ENCODE measurements around the gene NLGN4X. TPM values are rescaled to one million over a fixed set of nuclear protein-coding genes. Genes with fewer than 3 reads are reported as not detected.
"Not testable (repeated sequence)": the region's sequence is repeated elsewhere in the genome, so short reads cannot be mapped to it uniquely, and the experiment has no call there.

The NLGN4X gene
- total RNA-seq, 4 donors from 2014 or later: 0.45 to 3.2 (median 0.86) TPM

DNA sequence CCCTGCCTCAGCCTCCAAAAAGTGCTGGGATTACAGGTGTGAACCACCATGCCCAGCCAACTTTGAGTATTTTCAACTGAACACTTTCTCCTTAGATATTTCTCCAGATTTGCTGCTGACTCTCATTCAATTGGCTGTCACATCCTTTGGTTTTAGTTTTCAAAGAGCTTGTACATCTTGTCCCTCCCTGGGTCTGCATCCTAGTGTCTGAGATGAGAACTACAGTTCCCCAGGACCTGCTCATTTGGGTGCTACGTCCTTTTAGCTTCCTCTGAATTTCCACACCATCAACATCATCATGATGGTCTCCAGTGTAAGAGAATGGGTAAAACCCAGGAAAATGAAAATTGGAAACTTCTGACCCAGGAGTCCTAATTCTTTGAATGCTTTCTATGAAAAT is 312.9 kb downstream of the NLGN4X start:
- Histone ChIP-seq H3K27me3 (no peaks in the 10 kb centered on the region), H3K4me3 (replicated peaks in 1 of 3) (no peak overlapping the region), H3K27ac (no peak overlapping the region), H3K36me3 (no peaks in the 10 kb centered on the region), H3K9me3 (no peaks in the 10 kb centered on the region), H3K4me1 (no peaks in the 10 kb centered on the region)
- TF ChIP-seq, protein P1, sequence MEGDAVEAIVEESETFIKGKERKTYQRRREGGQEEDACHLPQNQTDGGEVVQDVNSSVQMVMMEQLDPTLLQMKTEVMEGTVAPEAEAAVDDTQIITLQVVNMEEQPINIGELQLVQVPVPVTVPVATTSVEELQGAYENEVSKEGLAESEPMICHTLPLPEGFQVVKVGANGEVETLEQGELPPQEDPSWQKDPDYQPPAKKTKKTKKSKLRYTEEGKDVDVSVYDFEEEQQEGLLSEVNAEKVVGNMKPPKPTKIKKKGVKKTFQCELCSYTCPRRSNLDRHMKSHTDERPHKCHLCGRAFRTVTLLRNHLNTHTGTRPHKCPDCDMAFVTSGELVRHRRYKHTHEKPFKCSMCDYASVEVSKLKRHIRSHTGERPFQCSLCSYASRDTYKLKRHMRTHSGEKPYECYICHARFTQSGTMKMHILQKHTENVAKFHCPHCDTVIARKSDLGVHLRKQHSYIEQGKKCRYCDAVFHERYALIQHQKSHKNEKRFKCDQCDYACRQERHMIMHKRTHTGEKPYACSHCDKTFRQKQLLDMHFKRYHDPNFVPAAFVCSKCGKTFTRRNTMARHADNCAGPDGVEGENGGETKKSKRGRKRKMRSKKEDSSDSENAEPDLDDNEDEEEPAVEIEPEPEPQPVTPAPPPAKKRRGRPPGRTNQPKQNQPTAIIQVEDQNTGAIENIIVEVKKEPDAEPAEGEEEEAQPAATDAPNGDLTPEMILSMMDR (IDR thresholded peaks at IDR 0.05): no peak
- TF ChIP-seq POLR2A (IDR thresholded peaks at IDR 0.05): no peak
- intact Hi-C loops (cut with DNase I): no loop called here
- 58 to 60% methylated on average over 1 of the region's 1 CpG for WGBS, 2 donors
- DNase-seq: no peak

DNA sequence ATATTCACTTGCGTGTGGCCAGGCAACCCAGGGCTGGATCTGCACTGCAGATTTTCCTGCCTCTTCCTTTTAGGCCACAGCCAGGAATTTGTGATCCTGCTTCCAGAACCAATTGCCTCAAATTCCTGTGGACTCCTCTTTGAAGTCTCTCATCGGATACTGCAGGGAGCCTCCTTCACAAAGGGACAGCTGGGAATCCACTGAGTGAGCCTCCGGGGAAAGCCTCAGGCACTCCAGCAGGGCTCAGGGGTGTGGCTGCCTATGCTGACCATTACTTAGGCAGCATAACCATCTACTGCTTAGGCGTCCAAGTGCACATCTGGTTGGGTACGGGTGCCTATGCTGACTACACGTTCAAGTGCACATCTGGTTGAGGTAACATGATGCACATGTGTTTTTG is 321.5 kb downstream of the NLGN4X start:
- TF ChIP-seq POLR2A (IDR thresholded peaks at IDR 0.05): no peak
- TF ChIP-seq, protein P1 (IDR thresholded peaks at IDR 0.05): no peak
- 65 to 100% methylated on average over 1 to 4 of the region's 6 CpGs for WGBS, 2 donors

DNA sequence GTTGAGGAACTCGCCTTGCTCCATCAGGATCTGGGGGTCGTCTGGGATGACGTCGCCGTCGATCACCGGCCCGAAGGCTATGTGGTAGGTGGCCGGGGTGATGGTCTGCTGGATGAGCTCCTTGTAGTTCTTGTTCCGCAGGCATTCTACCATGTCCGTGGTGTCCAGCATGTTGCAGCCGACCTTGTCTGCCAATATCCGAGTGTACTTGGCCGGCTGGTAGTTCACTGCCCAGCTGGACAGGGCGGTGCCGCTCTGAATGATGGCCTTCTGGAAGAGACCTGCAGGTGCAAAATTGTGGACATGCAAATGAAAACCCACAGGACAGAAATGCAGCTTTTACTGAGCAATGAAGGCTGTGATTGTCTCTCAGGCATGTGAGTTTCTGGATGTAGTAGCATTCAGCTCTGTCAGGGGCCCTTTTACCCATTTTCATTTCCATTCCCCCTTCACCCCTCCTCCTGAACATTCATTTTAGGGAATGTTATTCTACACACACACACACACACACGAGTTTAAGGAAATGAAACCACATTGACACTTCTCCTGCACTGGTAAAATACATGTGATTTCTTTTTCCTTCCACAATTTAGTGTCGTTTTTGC is 325.0 kb downstream of the NLGN4X start:
- H3K36me3 ChIP-seq; DNase-seq; H3K9me3 ChIP-seq; H3K27me3 ChIP-seq; intact Hi-C loops (cut with DNase I); H3K4me1 ChIP-seq; H3K27ac ChIP-seq; H3K4me3 ChIP-seq (replicated peaks in 1 of 3): not testable (repeated sequence)
- 49 to 65% methylated on average over 2 of the region's 18 CpGs for WGBS, 2 donors

More for the DNA sequence above, 321.5 kb downstream of the NLGN4X start:
- Histone ChIP-seq H3K27me3 (no peaks in the 10 kb centered on the region), H3K9me3 (no peaks in the 10 kb centered on the region), H3K36me3 (no peaks in the 10 kb centered on the region), H3K4me3 (replicated peaks in 1 of 3) (no peak overlapping the region), H3K27ac (no peak overlapping the region), H3K4me1 (no peaks in the 10 kb centered on the region)
- no peak for DNase-seq
- intact Hi-C loops (cut with DNase I): no loop called here

DNA sequence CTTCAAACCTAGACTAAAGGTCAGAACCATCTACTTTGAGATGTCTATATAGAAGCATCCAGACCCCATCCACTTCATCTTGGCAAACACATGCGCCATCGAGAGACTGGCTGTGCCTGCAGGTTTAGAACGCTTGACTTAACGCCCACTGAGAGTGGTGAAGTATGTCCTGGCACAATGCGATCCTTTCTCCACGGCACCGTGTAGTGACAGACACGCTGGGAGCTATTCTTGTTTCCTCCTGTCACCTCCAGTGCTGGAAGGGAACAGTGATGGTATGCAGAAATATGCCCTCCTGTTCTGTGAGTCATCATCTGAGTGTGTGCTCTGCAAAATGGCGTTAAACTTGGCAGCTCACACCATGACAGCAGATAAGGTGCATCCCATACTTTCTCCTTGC is 330.2 kb downstream of the NLGN4X start:
- no peak for TF ChIP-seq POLR2A (IDR thresholded peaks at IDR 0.05)
- TF ChIP-seq, protein P1 (IDR thresholded peaks at IDR 0.05): no peak
- H3K36me3 ChIP-seq: no peaks in the 10 kb centered on the region
- intact Hi-C loops (cut with DNase I): no loop called here
- no peak overlapping the region for H3K4me3 ChIP-seq (replicated peaks in 1 of 3)
- H3K9me3 ChIP-seq: no peaks in the 10 kb centered on the region
- no peaks in the 10 kb centered on the region for H3K27me3 ChIP-seq
- no peak overlapping the region for H3K27ac ChIP-seq
- DNase-seq: no peak
- WGBS, 2 donors: 89 to 100% methylated on average over 3 to 9 of the region's 9 CpGs
- no peaks in the 10 kb centered on the region for H3K4me1 ChIP-seq

DNA sequence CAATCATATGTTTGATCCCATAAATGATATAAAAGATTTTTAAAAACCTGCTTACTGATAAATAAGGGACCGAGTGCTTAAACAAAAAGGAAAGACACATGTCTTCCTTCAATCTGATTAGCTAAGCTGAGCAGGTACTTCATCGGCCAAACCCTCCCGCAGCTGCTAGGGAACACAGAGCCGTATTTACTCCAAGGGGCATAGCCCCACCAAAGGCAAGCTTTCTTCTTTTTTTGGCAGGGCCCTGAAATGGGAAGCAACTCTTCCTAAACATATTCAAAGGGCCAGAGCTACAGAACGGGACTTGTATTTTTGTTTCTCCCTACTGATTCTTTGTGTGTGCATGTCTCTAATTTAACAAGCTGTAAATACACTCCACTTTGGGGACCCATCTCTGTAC is 337.3 kb downstream of the NLGN4X start:
- Histone ChIP-seq H3K4me1 (no peaks in the 10 kb centered on the region), H3K27ac (no peak overlapping the region), H3K36me3 (no peaks in the 10 kb centered on the region), H3K4me3 (replicated peaks in 1 of 3) (no peak overlapping the region), H3K27me3 (no peaks in the 10 kb centered on the region), H3K9me3 (no peaks in the 10 kb centered on the region)
- TF ChIP-seq POLR2A (IDR thresholded peaks at IDR 0.05): no peak
- TF ChIP-seq, protein P1 (IDR thresholded peaks at IDR 0.05): no peak
- DNase-seq: no peak
- intact Hi-C loops (cut with DNase I): no loop called here
- 76 to 83% methylated on average over 5 of the region's 5 CpGs for WGBS, 2 donors
